ENCODE data around the gene SCD5. TPM values are rescaled to one million over a fixed set of nuclear protein-coding genes. Genes with fewer than 3 reads are reported as not detected.

SCD5 gene
- total RNA-seq, 1 experiment from 2014 or later = 11.9 TPM

DNA sequence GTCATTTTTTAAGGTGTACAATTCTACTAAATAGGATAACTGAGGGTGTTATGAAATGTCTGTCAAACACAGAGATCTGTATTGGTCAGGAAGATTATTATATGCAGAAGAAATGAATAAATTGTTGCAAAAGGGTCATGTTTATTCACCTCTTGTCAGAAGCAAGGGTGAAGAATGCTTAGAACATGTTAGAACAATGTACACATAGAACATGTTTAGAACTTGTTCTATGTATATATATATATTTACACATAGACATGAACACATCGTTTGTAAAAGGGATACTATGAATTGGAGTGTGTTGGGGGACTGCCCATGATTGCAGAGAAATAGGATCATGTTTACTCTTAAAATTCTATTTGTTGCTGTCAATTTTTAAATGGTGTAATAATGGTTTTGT, 208.8 kb downstream of the SCD5 start:
- no peak for DNase-seq (ENCODE audit: low spot score)

DNA sequence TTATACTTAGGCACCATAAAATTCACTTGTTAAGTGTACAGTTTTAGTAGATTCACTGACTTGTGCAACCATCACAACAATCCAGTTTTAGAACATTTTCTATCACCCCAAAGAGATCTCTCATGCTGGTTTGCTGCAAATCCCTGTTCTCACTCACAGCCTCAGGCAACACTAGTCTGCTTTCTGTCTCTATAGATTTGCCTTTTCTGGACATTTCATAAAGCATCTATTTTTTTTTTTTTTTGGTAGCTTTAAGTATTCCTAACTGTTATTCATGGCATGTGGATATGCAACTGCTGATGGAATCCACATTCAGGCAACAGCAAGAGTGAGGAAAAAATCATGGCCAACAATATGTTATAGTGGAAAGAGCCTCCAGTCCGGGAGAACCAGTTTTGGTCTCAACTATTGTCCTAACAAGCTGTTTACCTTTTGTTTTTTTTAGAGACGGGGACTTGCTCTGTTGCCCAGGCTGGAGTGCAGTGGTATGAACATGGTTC, 209.8 kb downstream of the SCD5 start:
- no peak for DNase-seq (ENCODE audit: low spot score)

GRCh38 chr4:82587826-82588540, 210.6 kb downstream of the SCD5 start:
- DNase-seq (ENCODE audit: low spot score) = no peak

DNA sequence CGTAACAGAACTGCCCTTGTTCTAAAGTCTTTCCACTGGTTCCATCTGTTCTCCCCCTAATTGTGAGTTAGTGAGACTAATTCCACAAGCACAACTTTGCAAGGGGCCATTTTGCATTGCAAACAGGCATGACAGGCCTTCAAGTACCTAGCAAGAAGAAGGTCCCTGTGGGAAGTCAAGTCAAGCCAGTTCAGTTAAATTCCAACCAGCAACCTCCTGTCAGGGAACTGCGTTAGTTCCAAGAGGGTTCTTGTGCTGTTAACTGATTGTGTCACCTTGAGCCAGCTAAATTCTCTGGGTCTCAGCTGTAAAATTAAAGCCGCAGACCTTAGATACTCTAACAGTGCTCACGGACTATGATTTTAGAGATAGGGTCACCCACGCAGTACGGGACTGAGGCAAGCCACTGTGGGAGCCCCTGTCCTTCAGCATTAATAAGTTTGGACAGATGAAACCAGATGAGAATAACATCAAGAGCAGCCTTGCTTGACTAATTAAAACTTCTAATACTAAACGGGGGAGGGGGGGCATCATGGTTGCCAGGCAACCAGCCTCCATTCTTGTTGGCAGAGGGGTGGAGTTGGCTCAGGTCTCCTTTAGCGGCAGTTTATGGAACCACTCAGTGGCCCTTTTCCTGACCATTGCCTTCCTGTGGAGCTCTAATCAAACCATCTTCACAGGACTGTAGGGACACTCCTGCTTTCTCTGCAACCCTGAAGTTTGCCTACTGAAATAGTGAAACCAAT, 212.7 kb downstream of the SCD5 start:
- DNase-seq (ENCODE audit: low spot score) = no peak

- no peak for DNase-seq (ENCODE audit: low spot score)
These were observed 213.7 kb downstream of the SCD5 start for GRCh38 chr4:82584931-82585330.

GRCh38 chr4:82583897-82584587, 214.6 kb downstream of the SCD5 start:
- no peak for DNase-seq (ENCODE audit: low spot score)

- no peak for DNase-seq (ENCODE audit: low spot score)
These were observed 218.7 kb downstream of the SCD5 start for GRCh38 chr4:82579932-82580331.

Other genes with a start within 250 kb of the SCD5 start
- 2.5 and 3.2 TPM in 2 replicates for gene TMEM150C, start 236.8 kb downstream of the SCD5 start, total RNA-seq (2014; rRNA removed; shearing (Covaris generic))
- 146 and 150 TPM in 2 replicates for gene SEC31A, start 92.4 kb upstream of the SCD5 start, total RNA-seq (2014; rRNA removed; shearing (Covaris generic))
- gene THAP9, start 101.9 kb upstream of the SCD5 start, total RNA-seq (2014; rRNA removed; shearing (Covaris generic)) = 2.9 and 4.6 TPM in 2 replicates
- gene LIN54, start 212.0 kb upstream of the SCD5 start, total RNA-seq (2014; rRNA removed; shearing (Covaris generic)) = 33.5 and 35.1 TPM in 2 replicates
- gene COPS4, start 236.4 kb upstream of the SCD5 start, total RNA-seq (2014; rRNA removed; shearing (Covaris generic)) = 94.3 and 103 TPM in 2 replicates

Data from A172 (cell line).